NCI-H526 (cell line): Measurements from ENCODE around the gene PRXL2A.

Source experiments
- DNase-seq, 2 experiments: peaks; one replicate each; lab custom pipeline; 2025; lab: John Stamatoyannopoulos, UW

PRXL2A gene

GRCh38 chr10:80444646-80445319 lies 36.4 kb downstream of the PRXL2A start:
- peak in 1 of 2 experiments; percentile 57 for DNase-seq

- DNase-seq, result no peak
Observed at GRCh38 chr10:80447436-80448190, 39.3 kb downstream of the PRXL2A start.

- no peak for DNase-seq
Observed at GRCh38 chr10:80448209-80448942, 40.0 kb downstream of the PRXL2A start.

- no peak for DNase-seq
Observed at GRCh38 chr10:80449520-80449919, 41.2 kb downstream of the PRXL2A start.

GRCh38 chr10:80451132-80451531 lies 42.8 kb downstream of the PRXL2A start:
- DNase-seq, result no peak

GRCh38 chr10:80452069-80452468 lies 43.7 kb downstream of the PRXL2A start:
- DNase-seq, result no peak

- DNase-seq, result no peak
Observed at GRCh38 chr10:80452640-80453039, 44.3 kb downstream of the PRXL2A start.

GRCh38 chr10:80453056-80453841 lies 44.9 kb downstream of the PRXL2A start:
- no peak for DNase-seq

GRCh38 chr10:80453842-80454512 lies 45.6 kb downstream of the PRXL2A start, which contains the start of gene TSPAN14:
TSS of gene TSPAN14 (plus strand) at chr10:80454310. CDS start at chr10:80489234, 34,924 bp downstream.
- DNase-seq, result peak; percentile 32 to 88

- DNase-seq, result peak in 1 of 2 experiments; percentile 60
Observed at GRCh38 chr10:80454513-80455460, 46.4 kb downstream of the PRXL2A start.

- DNase-seq, result no peak
Observed at GRCh38 chr10:80455461-80456349, 47.4 kb downstream of the PRXL2A start.

- peak; percentile 6 to 37 for DNase-seq
Observed at GRCh38 chr10:80457554-80458262, 49.4 kb downstream of the PRXL2A start.

GRCh38 chr10:80458263-80458625 lies 49.9 kb downstream of the PRXL2A start:
- no peak for DNase-seq

GRCh38 chr10:80458638-80459037 lies 50.3 kb downstream of the PRXL2A start:
- DNase-seq, result no peak

GRCh38 chr10:80459047-80459865 lies 50.9 kb downstream of the PRXL2A start:
- peak in 1 of 2 experiments; percentile 37 for DNase-seq

GRCh38 chr10:80460399-80461207 lies 52.3 kb downstream of the PRXL2A start:
- peak; percentile 93 to 94 for DNase-seq
